HG03095 (cell line): ENCODE measurements around the gene NEURL2.

ENCODE experiments used
- ATAC-seq: cut with Tn5 transposase; IDR thresholded peaks from one replicate; pipeline ENCODE4 v1.9.1; 2021; ENCODE audit warnings: moderate library complexity; ENCODE audit not compliant: unreplicated experiment

The NEURL2 gene

GRCh38 chr20:45920462-45921336 is 29.7 kb upstream of the NEURL2 start:
- no peak for ATAC-seq

- no peak for ATAC-seq
Observed at GRCh38 chr20:45919542-45920399, 28.8 kb upstream of the NEURL2 start.

- no peak for ATAC-seq
Observed at GRCh38 chr20:45918779-45919537, 27.9 kb upstream of the NEURL2 start.

DNA sequence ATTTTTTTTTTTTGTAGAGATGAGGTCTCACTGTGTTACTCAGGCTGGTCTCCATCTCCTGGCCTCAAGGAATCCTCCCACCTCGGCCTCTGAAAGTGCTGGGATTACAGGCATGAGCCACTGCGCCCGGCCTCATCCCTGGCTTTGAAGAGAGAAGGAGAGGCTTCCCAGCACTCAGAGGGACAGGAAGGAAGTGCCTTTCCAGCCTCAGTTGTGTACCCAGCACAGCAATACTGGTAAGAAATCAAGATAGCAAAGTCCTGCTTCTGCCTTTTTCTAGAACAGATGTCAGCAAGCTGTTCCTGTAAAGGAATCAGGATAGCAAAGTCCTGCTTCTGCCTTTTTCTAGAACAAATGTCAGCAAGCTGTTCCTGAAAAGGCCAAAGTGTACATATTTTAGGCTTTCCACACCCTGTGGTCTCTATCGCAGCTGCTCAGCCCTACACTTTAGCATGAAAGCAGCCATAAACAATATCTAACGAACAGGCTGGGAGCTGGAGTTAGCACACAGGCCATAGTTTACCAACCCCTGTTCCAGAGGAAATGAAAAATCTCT is 27.3 kb upstream of the NEURL2 start:
- ATAC-seq: no peak

DNA sequence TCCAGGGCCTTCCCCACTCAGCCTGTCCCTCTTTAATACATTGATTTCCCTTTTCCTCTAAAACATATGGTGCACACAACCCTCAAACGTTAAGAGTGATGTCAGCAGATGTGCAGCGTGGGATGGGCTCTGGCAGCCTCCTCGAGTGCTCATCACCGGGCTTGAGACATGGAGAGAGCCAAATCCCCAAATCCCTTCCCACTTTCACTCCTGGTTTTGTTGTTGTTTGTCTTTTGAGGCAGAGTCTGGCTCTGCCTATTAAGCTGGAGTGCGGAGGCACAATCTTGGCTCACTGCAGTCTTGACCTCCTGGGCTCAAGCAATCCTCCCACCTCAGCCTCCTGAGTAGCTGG is 26.8 kb upstream of the NEURL2 start:
- ATAC-seq: no peak

GRCh38 chr20:45913116-45913515 is 22.1 kb upstream of the NEURL2 start:
- no peak for ATAC-seq

DNA sequence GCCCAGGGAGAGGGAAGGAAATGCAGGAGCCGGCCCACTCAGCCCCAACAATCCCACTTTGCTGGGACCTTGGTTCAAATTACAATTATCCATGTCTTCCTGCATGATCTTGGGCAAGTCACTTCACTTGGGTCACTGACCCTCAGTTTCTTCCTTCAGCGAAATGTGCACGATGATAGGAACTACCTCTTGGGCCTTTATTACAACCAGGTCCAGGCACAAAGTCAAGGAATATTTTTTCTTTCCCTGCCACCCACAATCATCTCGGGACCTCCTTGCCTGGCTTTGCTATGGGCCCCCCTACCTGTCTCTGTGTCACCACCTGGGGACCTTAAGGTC is 21.3 kb upstream of the NEURL2 start:
- ATAC-seq: no peak

DNA sequence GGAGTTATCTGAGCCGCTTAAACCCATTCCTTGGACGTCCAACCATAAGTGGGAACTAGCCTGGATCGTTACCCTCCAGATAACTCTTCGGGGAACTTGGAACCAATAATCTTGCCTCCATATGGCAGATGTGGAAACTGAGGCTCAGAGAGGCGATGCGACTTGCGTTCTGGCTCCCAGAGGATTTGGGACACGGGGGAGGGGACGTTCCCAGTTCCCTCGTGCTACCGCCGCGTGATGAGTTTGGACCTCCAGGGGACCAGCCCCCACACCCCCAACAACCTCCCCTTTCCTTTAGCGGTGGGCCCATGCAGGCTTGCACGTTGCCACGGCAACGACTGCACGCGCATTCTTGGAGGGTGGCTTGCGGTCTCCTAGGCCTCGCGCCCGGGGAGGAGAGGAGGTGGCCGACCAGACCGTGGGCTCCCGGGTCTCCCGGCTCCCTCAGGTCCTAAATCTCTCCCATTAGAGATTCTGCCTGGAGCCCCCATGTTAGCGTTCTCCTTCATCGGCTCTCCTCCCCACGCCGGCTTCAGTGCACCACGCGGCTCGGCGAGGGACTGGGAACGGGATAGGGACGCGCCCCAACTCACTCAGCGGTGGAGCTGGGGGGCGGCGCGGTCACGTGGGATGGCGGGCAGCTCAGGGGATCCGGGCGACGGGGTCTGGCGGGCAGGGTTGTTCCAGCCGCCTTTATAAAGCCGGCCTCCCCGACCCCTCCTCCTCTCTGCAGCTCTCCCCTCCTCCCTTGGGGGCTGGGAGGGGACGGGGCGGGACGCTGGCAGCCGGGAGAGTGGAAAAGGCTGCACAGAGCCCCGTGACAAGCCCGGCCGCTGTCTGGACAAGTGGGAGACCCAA is 20.7 kb upstream of the NEURL2 start, which contains the start of gene PLTP:
Gene PLTP, minus strand, starts transcription at position 670 of the 858 bp plus-strand sequence. CDS start 703 bp downstream, outside the sequence.
- ATAC-seq: no peak

GRCh38 chr20:45910670-45911485 is 19.9 kb upstream of the NEURL2 start:
- peak; percentile 85 for ATAC-seq

DNA sequence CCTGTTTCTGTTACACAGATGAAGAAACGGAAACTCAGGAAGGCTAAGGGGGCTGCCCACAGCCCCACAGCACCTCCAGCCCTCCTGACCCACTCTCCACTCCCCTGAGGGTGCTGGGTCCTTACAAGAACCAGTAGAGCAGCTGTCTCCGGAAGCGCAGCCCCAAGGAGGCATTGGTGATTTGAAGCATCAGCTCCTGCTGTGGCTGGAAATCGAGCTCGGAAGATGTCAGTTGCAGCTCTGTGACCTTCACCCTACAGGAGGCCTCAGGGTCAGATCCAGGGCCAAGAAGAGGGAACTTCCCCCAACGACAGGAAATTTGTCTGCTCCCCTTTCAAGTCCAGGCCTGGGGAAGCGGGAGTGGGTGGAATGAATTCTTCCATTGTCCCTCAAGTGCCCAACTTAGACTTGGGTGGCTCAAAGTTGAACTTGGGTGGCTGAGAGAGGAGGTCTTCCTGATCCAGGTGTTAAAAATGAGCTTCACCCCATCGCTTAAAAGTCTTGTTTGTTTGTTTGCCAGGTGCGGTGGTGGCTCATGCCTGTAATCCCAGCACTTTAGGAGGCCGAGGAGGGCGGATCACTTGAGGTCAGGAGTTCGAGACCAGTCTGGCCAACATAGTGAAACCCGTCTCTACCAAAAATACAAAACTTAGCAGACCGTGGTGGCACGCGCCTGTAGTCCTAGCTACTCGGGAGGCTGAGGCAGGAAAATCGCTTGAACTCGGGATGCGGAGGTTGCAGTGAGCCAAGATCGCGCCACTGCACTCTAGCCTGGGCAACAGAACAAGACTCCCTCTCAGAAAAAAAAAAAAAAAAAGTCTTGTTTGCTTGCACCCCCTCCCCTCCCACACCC is 19.0 kb upstream of the NEURL2 start:
- no peak for ATAC-seq

- no peak for ATAC-seq
Observed at GRCh38 chr20:45909336-45909808, 18.4 kb upstream of the NEURL2 start.

DNA sequence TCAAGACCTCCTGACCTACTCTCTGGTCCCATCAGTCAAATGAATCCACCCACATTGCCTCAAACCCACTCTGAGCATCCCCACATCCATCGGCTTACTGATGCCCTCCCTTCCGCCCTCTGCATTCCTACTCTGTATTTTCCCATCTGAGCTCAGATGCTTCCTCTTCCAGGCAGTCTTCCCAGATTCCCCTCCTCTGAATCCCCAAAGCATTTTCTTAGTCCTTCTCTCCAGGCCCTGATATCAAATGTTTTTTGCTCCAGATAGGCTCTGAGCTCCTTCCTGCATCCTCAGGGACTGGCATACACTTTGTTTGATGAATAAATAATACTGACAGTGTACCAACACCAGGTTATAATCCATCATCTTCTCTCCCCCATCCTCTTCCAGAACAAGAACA is 17.1 kb upstream of the NEURL2 start:
- no peak for ATAC-seq

- no peak for ATAC-seq
Observed at GRCh38 chr20:45907219-45907948, 16.4 kb upstream of the NEURL2 start.

GRCh38 chr20:45905505-45906079 is 14.6 kb upstream of the NEURL2 start:
- no peak for ATAC-seq

DNA sequence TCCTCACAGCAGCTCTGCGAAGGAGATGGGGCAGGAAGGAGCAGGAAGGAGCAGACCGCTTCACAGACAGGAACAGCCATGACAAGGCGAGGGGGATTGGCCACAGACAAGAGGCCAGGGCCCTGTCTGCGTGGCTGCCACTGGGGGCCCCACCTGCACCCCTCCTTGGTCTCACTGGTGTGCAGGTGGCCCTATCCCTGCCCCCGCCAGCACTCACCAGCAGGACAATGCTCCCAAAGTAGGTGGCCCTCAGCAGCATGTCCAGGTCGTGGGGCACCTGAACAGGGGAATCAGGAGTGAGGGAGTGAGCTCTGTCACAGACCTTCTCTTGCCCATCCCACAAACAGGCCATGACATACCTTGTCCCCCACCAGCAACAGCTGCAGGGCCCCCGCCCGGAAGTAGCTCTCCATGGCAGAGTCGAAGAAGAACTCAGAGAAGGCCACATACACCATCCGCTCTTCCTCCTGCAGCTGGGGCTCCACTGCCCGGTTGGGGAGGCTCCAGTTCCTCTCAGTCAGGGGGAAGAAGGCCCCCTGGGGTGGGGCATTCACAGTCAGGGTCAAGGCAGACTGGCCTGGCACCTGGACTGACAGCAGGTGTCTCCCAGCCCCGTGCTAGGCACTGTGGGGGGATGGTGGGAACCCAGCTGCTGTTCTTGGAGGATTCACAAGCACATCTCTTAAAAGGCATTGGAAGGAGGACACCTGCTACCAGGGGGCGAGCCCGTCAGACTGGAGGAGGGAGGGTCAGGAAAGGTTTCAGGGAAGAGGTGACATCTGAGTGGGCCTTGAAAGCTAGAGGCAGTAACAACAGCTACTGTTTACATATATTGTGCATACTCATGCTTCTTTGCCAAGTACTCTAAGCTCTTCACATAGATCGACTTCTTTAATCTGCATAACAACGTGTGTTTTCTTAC is 13.8 kb upstream of the NEURL2 start:
- ATAC-seq: no peak

DNA sequence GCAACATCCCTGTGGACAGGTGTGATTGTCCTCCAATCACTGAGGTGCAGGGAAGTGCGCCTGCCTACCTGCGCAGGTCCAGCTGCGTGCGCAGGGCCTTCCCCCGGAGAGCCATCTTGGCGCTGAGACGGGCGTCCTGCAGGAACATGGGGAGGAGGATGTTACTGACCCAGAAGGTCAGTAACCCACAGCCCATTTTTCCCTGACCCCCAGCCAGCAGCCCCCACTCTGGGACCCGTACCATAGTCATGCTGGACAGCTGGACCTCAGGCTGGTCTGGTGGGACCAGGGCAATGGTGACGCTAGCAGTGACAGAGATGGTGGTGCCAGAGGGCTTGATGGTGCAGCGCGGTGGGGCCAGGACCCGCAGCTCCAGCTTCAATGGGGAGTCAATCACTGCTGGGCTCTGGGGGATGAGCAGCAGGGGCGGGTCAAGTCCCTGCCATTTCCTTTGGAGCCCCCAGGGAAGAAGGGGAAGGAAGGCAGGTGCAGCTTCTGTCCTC is 11.2 kb upstream of the NEURL2 start:
- ATAC-seq: no peak
